HG03521 (cell line): ENCODE results near the gene BABAM2.
"Not testable (repeated sequence)": the region's sequence is repeated elsewhere in the genome, so short reads cannot be mapped to it uniquely, and the experiment has no call there.

ENCODE experiments used
- ATAC-seq: cut with Tn5 transposase; IDR thresholded peaks from one replicate; pipeline ENCODE4 v1.9.1; 2021; ENCODE audit warnings: mild to moderate bottlenecking, moderate library complexity; ENCODE audit not compliant: unreplicated experiment

BABAM2 gene

GRCh38 chr2:27968957-27969356 is 78.4 kb downstream of the BABAM2 start:
- ATAC-seq: not testable (repeated sequence)

- ATAC-seq: no peak
Observed at GRCh38 chr2:27972311-27972710, 81.8 kb downstream of the BABAM2 start.

DNA sequence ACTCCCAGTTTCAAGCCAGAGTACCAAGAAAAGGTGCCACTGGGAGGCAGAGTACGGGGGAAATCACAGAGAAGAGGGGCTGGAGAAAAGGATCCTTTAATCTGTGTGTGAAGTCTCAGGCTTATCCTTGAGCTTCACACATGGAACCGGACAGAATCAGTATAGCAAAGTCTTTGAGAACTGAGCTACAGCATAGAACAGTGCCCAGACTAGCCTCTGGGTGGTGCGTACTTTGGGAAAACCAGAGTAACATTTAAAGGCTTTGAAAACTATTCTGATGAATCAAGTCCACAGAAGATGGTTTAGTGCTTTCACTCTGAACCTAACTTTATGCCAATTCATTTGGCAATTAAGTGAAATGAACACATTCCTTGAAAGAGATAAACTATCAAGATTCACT is 83.1 kb downstream of the BABAM2 start:
- no peak for ATAC-seq

DNA sequence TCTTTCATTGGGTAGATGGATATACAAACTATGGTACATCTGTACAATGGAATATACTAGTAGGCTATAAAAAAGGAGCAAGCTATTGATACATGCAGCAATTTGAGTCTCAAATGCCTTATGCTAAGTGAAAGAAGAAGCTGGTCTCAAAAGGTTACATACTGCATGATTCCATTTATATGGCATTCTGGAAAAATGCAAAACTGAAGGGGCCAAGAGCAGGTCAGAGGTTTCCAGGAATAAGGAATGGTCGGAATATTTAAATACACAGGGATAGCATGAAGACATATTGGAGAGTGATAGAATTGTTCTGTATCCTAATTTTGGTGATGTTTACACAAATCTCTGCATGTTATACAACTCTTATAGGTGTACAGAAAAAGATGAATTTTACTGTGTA is 85.8 kb downstream of the BABAM2 start:
- ATAC-seq: no peak

GRCh38 chr2:27977731-27978312 is 87.3 kb downstream of the BABAM2 start:
- ATAC-seq: no peak

DNA sequence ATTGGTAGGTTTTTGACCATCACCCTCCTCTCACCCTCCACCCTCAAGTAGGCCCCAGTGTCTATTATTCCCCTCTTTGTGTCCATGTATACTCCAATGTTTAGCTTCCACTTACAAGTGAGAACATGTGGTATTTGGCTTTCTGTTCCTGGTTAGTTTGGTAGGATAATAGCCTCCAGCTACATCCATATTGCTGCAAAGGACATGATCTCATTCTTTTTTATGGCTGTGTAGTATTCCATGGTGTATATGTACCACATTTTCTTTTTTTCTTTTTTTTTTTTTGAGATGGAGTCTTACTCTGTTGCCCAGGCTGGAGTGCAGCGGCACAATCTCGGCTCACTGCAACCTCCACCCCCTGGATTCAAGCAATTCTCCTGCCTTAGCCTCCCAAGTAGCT is 88.2 kb downstream of the BABAM2 start:
- not testable (repeated sequence) for ATAC-seq

GRCh38 chr2:27980242-27980641 is 89.7 kb downstream of the BABAM2 start:
- no peak for ATAC-seq

DNA sequence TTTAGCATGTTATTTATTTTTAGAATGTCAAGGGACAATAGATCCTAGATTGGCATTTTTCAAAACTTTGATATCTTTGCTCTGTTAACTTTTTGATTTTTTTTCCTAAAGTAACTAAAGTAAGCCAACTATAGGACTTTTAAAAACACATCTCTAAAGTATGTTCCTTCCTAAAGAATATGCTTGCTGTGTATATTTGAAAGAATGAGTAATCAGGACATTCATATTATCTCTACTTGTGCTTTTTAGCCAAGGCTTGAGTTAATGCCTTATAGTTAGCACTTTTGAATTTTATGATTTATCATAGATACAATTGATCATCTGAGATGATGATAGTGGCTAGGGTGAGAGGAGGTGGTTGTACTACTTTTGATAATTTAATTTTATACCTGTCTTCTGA is 93.6 kb downstream of the BABAM2 start:
- no peak for ATAC-seq

DNA sequence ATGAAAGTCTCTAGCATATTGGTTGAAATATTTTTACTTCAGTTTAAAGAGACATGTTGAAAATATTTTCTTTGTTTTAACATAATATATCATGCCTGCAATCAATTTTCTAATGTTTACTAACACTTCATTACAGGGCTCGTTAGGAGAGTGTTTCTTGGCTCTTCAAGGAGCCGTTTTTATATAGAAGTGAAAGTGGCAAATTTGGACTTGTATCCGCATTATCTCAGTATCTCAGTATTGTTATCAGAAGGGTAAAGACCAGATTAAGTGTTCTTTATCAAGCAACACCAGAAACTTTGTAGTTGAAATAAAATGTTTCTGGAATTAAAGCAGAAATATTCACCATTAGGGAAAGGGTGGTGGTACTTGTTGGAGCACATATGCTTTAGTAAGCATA is 97.8 kb downstream of the BABAM2 start:
- no peak for ATAC-seq

- ATAC-seq: no peak
Observed at GRCh38 chr2:27988718-27989117, 98.2 kb downstream of the BABAM2 start.

DNA sequence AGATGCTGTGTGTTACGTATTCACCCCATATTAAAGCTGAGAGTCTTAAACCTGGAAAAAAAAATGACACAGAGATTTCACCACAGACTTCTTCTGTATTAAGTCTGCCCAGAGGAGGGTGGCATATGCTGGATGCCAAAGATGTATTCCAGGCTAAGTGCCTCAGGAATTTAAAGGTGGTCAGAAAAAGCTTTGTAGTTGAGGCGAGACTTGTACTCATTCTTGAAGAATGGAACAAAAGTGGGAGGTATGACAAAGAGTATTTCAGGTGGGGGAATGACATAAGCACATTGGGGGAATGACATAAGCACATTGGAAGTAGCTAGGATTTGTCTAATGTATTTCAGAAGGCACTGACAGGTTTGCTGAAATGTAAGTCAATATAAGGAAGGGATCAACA is 98.6 kb downstream of the BABAM2 start:
- no peak for ATAC-seq

DNA sequence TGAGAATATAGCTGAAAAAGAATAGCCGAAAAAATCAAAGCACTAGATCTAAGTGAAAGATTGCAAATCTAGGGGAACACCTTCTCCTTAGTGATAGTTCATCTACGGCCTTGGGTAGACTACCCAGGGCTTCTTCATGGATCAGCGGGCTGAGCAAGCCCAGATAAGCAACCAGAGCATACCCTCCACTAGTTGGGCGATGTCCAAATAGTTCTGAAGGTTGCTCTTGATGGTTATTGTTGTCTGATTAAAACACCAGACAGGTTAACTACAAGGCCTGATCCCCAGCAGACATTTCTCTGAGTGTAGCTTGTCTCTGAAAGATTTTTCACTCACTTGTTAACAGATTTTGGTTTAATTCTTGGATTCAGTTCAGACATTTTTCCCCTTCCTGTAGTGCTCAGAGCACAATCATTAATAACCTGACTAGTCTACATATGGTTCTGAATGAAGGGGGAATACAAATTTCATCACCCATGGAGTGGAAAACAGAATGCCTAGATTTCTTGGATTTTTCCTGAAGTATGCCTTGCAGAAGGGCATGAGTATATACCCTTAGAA is 99.6 kb downstream of the BABAM2 start:
- no peak for ATAC-seq

- no peak for ATAC-seq
Observed at GRCh38 chr2:27991146-27991545, 100.6 kb downstream of the BABAM2 start.

DNA sequence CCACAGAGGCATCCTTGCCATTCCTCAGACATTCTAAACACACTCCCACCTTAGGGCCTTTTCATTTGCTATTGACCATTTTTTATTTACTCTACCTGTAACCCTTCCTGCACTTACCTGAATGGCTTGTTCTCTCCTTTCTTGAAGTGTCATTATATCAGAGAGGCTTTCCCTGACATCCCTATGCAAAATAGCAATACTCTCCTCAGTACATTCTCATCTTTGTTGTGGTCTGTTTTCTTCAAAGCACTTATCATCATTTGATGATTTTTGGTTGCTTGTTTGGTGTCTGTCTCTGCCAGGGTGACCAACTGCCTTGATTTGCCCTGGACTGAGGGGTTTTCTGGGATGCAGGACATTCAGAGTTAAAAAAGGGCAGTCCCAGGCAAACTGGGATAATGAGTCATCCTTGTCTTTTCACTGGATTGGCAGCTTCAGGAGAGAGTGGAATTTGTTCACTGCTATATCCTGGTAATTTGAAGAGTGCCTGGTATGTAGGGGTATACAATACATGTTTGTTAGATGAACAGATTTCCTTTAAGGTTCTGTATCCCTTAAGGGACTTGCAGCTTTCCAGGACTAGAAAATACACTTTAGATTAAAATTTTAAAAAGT is 102.4 kb downstream of the BABAM2 start:
- ATAC-seq: no peak

GRCh38 chr2:27993402-27993787 is 102.9 kb downstream of the BABAM2 start:
- ATAC-seq: no peak

DNA sequence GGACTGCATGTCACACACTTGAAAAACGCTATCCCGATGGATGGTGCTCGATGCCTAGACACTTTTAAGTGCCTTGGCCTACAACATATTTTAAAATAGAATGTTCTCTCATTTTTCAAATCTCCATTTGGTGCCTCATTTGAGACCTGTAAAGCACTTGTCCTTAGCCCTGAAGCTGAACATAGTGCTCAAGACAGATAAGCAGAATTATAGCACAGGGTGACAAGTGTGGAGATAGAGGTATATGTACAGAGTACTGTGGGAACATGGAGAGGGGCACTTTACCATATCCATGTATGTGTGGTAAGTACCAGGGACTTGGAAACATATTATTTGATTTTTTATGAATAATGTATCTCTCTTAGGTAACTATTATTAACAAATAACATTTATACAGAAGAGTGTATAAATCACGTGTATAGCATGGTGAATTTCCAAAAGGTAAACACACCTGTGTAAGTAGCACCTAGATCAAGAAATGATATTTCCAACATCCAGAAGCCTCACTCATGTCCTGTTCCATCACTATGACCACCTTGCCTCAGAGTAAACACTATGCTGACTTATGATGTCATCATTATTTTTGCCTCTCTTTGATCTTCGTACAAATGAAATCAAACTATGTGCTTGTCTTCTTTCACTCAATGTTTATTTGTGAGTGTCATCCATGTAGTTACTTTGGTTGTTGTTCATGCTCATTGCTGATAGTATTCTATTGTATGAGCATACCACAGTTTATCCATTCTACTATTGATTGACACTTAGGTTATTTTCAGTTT is 103.6 kb downstream of the BABAM2 start:
- no peak for ATAC-seq

DNA sequence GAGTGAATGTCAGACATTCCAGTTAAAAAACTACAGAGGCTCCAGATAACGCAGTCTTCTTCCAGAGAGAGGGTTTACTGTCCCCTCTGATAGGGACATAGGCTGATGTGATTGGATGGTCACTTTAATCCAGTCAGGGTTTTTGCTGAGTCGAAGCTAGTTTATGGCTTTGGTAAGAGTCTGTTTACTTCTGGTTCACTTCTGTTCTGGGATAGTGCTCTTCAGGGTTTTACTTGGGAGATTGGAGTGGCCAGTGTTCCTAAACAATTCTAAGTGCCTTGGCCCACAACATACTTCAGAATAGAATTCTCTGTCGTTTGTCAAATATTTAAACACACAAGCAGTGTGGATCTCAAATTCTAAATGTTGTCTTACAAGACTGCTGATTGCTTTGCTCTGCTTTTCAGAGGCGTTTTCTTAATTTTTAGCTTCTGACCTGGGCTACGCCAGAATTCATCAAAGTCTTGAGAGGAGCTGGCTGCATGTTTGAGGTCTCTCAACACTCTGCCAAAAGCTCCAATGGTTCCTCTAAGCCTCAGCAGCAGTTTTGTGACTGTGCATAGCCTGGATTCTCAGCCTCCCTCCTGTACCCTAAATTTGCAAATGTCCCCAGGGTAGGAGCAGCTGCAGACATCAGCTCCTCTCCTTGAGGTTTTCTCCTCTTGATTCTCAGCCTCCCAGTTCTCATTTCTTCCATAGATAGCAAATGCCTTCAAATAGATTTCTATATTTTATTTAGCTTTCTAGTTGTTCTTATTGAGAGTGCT is 105.8 kb downstream of the BABAM2 start:
- ATAC-seq: no peak

DNA sequence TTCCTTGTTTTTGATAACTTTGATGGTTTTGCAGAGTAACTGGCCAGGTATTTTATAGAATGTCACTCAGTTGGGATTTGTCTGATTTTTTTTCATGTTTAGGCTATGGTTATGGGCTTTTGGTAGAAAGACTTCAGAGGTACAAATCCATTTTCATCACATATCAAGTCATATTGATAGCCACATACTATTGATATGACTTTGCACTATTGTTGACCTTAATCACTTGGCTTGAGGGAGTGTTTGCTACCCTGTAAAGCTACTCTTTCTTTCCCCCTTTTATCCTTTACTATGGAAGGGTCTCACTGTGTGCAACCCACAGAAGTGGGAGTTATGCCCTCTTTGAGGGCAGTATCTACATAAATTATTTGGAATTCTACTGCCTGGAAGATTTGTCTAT is 109.8 kb downstream of the BABAM2 start:
- ATAC-seq: no peak

GRCh38 chr2:28002181-28002580 is 111.7 kb downstream of the BABAM2 start:
- ATAC-seq: no peak

- ATAC-seq: no peak
Observed at GRCh38 chr2:28004086-28004485, 113.6 kb downstream of the BABAM2 start.

- ATAC-seq: no peak
Observed at GRCh38 chr2:28009732-28010131, 119.2 kb downstream of the BABAM2 start.
